ENCODE results near the gene SEPTIN14.
"Not testable (repeated sequence)": the region's sequence is repeated elsewhere in the genome, so short reads cannot be mapped to it uniquely, and the experiment has no call there.

SEPTIN14 gene

GRCh38 chr7:55778631-55779030, 83.9 kb downstream of the SEPTIN14 start:
- no peak for DNase-seq

- no peak for DNase-seq
Observed at GRCh38 chr7:55776196-55776595, 86.4 kb downstream of the SEPTIN14 start.

GRCh38 chr7:55775051-55775420, 87.5 kb downstream of the SEPTIN14 start:
- DNase-seq = no peak

GRCh38 chr7:55774327-55775050, 88.1 kb downstream of the SEPTIN14 start:
- DNase-seq = no peak

GRCh38 chr7:55770778-55771177, 91.8 kb downstream of the SEPTIN14 start:
- no peak for DNase-seq

GRCh38 chr7:55753274-55753862, 109.2 kb downstream of the SEPTIN14 start:
- DNase-seq = not testable (repeated sequence)

- DNase-seq = not testable (repeated sequence)
Observed at GRCh38 chr7:55744706-55745105, 117.8 kb downstream of the SEPTIN14 start.

Data from NCI-H524 treated with DMSO at 0.1 percent for 48 hours (cell line).